NCI-H446 (cell line): ENCODE data around the gene CCDC74A.
"Not testable (repeated sequence)": the region's sequence is repeated elsewhere in the genome, so short reads cannot be mapped to it uniquely, and the experiment has no call there.

Experiments
- DNase-seq, 2 experiments: peaks; one replicate each; lab custom pipeline; 2025; lab: John Stamatoyannopoulos, UW

CCDC74A gene

DNA sequence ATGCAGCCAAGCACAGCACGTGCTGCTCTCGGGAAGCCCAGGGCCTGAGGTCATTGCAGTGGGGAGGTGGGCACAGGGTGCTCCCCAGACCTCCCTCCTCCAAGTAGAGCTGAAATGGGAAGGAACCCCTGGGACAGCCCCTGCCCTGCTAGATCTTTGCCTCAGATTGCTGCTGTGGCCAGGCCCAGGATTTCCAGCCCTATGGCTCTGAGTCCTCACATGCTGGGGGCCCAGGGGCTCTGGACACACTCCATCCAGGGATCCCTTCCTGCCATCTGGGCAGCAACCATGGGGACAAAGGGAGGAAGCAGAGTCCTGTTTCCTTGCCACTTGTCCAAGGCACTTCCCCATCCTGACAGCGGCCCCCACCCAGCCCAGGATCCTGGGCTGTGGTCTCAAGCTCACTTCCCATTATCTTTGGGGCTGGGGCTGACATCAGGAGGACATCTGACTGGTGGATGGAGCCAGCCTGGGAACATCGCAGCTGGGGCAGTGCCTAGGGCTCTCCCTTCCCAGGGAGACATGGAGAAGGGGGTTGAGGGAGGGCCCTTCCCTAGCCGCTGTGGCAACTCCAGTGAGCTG, 2.3 kb downstream of the CCDC74A start:
- not testable (repeated sequence) for DNase-seq

DNA sequence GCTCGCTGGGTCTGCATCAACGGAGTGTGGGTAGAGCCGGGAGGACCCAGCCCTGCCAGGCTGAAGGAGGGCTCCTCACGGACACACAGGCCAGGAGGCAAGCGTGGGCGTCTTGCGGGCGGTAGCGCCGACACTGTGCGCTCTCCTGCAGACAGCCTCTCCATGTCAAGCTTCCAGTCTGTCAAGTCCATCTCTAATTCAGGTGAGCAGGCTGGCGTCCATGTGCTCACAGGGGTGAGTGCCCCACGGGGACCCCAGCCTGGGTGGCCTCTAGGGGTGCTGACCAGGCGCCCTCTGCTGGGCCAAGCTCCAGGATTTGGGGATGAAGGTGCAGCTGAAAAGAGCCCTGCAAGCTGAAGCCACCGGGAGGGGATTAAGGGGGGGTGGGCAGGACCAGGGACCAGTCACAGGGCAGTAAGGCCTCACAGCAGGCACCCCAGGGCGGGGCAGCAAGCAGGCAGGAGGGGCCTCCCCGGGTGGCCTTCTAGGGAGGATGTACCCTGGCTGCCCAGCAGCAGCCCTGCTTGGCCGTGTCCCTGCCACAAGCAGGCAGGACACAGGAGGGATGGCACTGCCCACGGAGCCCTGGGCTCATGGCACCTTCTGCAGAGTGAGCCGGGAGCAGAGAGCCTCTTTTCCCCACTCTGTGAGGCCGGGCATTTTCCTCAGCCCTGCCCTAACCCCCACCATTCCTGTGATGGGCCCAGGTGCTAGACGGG, 3.1 kb downstream of the CCDC74A start:
- DNase-seq = not testable (repeated sequence)

DNA sequence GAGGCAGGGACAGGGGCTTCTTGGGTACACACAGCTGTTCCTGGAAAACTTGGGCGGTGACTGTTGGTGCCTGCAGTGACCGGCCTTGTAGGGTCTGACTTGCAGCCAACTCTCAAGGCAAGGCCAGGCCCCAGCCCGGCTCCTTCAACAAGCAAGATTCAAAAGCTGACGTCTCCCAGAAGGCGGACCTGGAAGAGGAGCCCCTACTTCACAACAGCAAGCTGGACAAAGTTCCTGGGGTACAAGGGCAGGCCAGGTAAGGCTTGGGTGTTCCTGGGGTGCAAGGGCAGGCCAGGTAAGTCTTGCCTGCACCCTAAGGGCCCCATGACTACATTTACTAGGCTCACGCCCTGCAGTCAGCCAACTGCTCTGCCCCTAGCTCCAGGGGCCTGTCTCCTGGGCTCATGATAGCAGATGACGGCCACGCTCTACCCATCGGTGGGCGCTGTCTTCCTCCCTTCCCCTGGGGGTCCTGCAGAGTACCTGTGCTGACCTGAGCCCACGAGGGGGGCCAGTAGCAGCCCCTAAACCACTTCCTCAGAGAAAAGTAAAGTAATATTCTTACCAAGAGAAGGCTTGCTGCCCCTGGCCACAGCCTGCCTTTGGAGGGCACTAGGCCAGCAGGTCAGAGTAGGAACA, 4.0 kb downstream of the CCDC74A start:
- DNase-seq = not testable (repeated sequence)

DNA sequence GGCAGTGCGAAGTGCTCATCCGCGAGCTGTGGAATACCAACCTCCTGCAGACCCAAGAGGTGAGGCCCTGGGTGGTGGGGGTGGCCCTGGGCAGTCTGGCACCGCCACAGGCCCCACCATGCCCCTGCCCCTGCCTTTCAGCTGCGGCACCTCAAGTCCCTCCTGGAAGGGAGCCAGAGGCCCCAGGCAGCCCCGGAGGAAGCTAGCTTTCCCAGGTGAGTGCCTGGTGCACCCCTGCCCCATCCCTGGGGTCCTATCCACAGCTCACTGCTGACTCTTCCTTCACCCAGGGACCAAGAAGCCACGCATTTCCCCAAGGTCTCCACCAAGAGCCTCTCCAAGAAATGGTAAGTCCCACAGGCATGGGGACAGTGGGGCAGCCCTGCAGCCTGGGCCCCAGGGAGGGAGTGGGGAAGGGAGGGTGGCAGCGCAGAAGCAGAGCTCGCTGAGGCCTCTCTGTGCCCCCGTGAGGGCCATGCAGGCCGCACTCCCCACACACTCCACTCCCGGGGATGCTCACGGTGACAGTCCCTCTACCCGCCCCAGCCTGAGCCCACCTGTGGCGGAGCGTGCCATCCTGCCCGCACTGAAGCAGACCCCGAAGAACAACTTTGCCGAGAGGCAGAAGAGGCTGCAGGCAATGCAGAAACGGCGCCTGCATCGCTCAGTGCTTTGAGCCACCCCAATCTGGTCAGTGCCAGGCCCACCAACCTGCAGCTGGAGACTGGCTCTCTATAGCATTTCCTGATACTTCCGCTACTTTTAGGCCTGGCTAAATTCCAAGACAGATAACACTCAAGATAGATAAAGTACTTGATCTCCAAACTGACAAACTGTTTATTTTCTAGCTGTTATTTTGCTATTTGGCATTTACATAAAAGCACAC, 5.3 kb downstream of the CCDC74A start:
- not testable (repeated sequence) for DNase-seq

DNA sequence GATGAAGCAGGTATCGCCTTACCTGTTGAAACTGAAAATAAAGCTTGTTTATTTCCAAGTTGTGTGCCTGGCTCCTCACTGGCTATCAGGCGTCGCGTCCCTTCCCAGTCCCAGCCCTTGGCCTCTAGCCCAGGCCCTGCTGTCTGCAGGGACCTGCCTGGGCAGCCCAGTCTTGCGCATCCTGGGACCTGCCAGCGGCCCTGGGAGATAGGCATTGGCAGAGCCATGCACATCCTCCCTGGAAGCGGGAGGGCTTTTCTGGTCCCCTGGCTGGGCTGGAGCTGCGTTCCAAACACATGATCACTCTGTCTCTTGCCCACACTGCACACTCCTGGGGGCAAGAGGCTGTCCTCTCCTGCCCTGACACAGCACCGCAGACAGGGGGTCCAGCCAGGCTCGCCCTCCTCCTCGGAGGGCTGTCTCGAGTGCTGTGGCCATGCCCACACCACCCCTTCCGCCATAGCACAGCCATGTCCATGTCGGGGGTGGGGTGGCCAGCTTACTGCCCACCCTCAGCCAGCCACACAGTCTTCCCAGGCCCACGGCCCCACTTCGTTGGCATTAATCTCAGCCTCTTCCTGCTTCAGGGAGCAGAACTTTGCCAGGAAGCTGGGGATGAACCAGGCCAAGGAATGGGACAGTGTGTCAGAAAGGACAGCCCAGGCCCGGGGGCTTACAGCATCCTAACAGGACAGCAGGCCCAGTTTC, 6.1 kb downstream of the CCDC74A start:
- not testable (repeated sequence) for DNase-seq

DNA sequence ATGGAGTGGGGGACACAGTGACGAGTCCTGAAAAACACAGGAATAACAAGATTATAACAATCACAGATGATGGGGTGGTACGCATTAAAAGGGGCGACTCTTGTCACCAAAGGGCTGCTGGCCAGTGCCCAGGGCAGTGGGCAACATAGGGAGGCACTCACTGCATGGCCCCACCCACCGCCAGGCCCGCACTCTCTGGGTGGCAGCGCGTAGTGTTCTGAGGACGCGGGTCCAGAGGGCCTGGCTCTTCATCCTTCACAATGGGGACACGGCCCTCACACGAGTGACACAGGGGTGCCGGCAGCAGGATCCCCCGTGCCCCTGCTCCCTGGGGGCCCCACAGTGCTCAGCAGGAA, 6.6 kb downstream of the CCDC74A start:
- not testable (repeated sequence) for DNase-seq

DNA sequence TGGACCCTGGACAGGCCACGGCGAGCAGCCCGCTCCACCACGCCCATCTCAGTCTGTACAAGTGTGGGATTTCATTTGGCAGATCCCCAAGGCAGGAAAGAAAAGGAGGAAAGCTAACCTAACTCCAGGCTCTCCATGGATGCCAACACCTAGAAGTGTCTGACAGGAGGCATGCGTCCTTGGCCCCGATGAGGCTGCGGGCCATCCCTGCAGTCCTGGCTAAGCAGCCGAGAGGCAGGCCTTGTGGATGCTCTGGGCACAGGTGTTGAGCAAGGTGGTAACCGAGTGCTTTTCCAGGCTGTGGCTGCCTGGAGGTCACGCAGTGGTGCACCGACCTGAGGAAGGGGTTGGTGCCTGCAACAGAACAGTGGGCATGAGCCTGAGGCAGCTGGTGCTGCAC, 7.3 kb downstream of the CCDC74A start:
- not testable (repeated sequence) for DNase-seq

DNA sequence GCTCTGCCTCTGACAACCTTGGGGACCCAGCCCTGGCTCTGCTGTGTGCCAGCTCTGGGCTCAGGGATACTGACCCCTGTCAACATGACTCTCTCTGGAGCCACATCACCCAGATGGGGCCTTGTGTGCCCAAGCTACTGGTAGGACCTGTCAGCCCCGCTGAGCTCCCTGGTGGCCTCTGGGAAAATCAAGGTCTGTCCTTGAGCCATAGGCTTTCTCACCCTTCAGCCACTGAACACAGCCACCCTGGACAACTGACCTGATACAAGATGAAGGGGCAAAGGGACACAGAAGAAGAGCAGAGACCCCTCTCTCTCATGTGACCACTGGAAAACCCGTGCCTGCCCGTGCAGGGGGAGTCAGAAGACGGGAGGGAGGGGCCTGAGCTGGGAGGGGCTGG, 7.8 kb downstream of the CCDC74A start:
- no peak for DNase-seq

DNA sequence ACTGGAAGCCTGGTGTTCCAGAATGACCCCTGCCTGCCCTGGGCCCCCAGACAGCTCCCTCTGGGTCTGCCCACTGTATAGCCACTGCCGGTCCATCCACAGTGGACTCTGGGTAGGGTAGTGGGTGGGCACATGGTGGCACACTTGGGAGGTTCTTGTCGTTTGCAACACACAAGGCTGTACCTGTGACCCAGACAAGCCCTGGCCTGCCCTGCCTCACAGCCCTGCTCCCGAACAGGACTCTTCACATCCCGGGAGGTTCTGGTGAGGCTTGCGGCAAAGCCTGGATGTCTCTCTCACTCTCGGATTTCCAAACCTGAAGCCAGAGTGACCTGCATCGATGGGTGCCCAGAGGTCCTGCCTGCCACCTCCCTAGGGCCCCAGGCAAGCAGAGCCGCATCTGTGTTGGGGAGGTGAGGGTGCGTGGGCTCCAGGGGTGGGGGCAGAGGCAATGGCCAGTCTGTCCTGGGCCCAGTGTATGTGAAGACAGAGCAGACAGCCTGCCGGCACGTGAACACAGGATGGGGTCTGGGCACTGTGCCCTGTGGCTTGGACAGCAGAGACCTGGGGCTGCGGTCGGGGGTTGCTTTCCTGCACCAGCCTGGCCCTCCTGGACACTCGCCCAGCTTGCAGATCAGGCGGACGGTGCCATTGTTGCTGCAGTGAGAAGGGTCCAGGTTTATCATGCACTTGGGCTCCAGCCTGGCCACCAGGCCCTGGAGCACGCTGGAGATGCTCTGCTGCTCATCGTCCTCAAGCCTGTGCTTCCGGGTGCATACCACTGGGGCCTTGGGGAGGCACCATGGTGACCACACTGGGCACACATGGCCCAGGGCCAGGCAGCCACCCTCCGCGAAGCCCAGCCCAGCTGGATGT, 8.5 kb downstream of the CCDC74A start:
- DNase-seq = not testable (repeated sequence)

DNA sequence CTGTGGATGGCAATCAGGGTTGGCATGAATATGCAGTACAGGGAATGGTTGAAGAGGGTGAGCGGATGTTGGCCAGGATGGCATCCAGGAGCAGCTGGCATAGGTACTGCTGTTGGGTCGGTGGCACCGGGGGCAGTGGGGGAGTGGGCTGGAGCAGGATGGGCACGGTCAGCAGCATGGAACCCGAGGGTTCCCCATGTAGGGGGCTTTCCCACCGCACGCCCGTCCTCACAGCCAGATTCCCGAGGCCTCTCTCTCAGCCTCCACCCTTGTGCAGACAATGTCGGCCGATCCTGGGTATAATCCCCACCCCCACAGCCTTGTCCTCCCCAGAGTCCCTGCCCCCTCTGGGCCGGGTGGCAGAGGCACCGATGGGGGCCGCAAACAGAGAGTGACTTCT, 9.2 kb downstream of the CCDC74A start:
- DNase-seq = not testable (repeated sequence)

DNA sequence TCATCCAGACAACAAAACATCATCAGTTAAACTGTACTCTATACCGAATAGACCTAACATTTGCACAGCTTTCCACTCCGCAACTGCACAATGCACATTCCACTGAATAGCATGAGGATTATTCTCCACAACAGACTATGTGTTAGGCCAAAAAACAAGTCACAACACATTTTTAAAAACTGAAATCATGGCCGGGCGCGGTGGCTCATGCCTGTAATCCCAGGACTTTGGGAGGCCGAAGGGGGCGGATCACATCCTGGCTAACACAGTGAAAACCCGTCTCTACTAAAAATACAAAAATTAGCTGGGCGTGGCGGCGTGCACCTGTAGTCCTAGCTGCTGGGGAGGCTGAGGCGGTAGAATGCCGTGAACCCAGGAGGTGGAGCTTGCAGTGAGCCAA, 11.2 kb downstream of the CCDC74A start:
- not testable (repeated sequence) for DNase-seq

DNA sequence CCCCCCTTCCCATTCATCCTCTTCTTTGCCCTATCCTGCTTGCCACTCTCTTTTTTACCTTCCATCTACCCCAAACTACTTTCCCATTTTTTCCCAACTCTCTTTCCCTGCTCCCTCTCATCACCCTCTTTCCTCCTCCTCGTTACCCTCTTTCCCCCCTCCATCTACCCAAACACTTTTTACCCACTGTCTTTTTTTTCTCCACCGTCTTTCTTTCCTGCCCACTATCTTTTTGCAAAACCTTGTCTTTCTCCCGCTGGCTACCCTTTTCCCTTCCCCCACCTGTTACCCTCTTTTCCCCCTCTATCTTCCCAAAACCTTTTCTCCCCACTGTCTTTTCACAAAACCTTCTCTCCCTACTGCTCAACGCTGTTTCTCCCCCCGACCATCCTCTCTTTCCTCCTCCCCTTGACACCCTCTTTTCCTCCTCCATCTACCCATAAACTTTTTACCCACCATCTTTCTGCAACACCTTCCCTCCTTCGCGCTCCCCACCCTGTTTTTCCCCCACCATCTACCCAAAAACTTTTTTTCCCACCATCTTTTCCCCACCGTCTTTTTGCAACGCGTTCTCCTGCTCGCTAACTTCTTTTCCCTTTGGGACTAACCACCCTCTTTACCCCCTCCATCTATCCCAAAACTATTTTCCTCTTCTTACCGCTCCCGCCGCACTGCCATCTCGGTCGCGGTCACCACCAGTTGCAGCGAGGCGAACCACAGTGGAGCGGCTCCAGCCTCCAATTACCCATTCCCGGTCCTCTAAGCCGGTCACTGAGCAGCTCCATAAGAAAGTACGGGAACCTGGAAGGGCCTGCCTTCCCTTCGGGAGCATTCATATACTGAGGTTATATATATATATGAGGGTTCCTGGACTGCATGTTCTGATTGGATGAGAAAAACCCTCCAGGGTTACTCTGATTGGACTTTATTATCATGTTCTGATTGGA, 15.0 kb downstream of the CCDC74A start:
- DNase-seq = no peak

DNA sequence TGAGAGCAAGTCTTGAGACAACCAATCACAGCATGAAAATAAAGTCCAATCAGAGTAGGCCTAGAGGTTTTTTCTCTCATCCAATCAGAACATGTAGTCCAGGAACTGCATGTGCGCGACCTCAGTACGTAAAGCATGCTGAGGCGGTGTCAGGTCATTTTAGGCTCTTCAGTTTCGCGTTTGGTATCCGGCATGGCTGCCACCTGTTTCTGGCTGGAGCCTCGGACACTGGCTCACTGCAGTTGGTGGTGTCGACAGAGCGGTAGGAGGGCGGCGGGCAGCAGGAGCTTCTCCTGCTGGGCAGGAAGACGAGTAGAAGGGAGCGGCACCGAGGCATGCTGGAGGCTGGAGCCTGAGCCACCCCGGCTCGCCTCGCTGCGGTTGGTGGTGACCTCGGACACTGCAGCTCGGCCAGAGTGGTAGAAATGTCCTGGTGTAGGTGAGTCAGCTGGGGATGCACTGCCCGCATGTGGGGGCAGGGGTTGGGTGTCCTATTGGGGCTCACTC, 15.8 kb downstream of the CCDC74A start:
- DNase-seq = no peak

DNA sequence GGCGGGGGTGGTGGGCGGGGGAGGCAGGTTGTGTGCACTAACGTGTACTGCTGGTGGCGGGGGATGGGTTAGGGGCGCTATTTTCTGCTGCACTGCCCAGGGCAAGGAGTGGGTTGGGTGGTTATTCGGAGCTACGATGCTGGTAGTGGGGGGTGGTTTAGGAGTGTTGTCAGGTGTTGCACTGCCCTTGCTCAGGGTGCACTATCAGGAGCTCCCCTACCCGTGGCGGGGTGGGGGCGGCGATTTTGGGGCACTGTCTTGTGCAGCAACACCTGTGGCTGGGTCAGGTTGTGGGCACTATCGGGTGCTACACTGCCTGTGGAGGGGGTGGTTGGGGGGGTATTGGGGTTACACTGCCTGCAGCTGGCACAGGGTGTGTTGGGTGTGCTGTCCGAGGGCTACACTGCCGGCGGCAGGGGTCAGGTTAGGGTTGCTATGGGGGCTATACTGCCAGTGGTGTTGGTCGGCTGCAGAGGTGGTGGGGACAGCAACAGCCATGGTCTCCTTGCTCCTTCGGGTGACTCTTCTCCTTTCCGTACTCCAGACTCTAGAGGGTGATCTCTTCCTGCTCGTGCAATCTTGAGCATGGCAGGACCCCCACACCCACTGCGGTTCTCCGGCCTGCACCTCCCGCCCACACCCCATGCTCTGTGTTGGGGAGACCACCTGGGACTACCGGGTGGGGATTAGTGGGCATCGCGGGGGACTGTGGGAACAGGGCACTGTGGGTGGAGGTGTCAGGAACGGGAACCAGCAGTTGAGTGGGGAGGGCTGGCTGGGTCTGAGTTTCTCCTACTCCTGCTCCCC, 16.5 kb downstream of the CCDC74A start:
- DNase-seq = not testable (repeated sequence)

DNA sequence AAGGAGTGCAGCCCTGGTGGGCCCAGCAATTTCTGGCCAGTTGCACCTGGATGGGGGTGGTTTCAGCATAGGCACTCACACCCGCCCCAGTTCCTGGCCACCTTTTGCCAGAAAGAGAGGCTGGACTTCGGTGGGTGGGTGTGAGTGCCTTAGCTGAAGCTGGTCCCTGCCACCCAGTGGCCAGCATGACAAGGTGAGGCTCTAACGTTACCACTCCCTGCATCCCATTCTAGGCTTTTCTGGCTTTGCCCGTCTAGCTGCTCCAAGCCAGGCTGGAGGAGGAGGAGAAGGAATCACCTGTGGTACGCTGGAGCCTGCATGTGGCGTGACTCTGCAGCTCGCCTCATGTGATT, 17.1 kb downstream of the CCDC74A start:
- DNase-seq = not testable (repeated sequence)

DNA sequence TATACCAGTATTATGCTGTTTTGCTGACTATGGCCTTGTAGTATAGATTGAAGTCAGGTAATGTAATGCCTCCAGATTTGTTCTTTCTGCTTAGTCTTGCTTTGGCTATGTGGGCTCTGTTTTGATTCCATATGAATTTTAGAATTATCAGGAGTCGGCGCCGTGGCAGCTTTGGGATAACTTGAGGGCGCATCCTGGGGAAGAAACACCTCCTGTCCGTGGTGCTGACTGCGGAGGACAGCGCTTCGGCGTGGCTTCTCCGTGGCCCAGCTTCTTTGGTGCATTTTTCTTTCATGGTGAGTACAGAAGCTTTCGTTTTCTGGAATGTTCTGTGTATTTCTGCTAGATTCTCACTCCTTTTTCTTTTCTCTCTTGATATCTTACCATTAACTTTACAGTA, 25.2 kb downstream of the CCDC74A start:
- no peak for DNase-seq

DNA sequence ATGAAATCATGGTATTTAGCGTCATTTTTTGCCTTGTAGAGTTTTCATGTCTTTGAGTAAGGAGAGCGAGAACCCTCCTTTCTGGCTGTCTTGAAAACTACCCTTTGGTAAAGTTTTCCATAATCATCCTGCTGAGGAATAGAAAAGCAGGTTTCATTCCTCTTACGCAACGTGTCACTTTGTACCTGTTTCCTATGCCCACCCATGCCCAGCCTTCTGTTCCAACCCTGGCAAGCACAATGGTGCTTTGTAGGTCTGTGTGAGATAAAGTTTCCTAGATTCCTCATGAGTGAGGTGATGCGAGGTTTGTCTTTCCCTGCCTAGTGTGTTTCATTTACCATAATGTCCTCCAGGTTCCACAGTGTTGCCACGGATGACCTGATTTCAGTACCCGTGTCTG, 29.3 kb downstream of the CCDC74A start:
- no peak for DNase-seq

DNA sequence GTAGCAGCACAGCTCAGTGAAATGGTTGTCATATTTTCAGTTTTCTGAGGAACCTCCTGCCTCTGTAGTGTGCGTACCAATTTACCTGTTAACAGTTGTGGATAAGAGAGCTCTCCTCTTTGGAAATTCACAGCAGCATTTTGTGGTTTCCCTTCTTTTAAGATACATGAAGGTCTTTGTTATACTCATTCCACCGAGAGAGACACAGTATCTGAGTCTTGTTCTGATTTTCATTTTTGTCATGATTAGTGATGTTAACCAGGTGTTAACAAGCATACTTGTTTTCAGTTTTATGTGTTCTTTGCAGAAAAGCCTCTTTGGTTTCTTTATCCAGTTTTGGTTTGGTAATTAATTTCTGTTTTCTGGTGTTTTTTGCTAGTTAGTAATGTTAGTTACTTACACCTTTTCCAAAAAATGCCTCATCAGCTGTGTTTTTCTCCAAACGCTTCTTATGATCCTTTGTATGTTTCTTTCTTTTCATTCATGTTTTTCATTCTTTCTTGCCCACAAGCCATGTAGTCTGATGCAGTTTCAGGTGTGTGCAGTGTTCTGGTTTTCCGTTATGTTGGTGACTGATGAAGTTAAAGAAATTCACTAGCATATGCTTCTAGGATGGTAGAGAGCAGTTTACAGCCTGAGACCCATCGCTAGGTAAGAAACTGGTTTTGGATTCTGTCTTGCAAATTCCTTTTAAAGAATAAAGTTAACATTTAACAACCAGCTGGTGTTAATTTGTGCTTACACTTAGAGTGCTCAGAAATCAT, 30.1 kb downstream of the CCDC74A start:
- no peak for DNase-seq
